Epithelial cell of esophagus (primary cell): ENCODE results near the gene PFKFB3.
A peak's percentile ranks its signal among the peaks of the same experiment; 100 is the strongest.

Source experiments
- DNase-seq: peaks from one replicate; pipeline ENCODE4 v3.0.0; 2010; ENCODE audit warnings: low read depth
- H3K4me3 ChIP-seq: 2 replicates; pipeline ENCODE4 v1.5.1; 2011; ENCODE audit warnings: mild to moderate bottlenecking, low read length, control low read depth
- CTCF ChIP-seq: IDR thresholded peaks from 2 replicates; pipeline ENCODE4 v1.5.1; 2011; ENCODE audit warnings: low read depth, mild to moderate bottlenecking, low read length, control low read depth, inconsistent platforms; ENCODE audit not compliant: insufficient read depth; ENCODE audit errors: missing control alignments

The PFKFB3 gene

DNA sequence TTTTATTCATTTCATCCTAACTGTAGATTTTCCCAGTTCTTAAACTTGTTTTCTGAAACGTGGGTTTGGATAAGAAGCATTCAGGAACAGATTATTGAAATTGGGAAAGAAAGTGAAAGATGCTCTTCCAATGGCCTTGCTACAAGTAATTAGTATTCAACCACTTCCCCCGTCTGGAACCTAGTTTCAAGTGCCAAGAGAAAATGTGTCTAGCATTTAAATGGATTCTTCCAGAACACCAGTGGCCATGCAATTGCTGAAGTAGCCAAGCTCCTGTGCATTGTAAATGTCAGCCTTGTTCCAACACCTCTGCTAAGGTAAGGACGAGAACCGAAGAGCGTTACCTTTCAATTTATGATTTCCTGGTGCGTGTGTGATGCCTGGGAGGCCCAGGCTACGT lies 68.2 kb downstream of the PFKFB3 start:
- no peak for TF ChIP-seq CTCF
- DNase-seq: no peak
- no peak overlapping the region for H3K4me3 ChIP-seq

DNA sequence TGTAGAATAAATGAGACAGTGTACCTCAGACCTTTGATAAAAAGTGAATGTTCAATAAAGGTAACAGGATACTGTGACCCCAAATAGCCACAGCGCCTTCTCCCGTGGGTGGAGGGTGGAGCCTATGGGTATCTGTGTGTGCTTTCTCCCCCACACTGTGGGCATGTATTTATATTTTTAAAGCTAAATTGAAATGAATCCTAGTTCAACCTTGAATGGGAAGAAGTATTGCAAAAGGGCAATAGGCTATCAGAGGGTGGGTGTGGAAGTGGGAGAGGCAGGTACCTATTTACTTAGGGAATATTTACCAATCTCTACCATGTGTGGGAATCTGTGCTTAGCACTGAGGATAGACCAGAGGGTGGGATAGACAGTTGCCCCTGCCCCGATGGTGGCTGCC lies 68.9 kb downstream of the PFKFB3 start:
- no peak for DNase-seq
- no peak for TF ChIP-seq CTCF
- H3K4me3 ChIP-seq: no peak overlapping the region

GRCh38 chr10:6272126-6272525 lies 69.4 kb downstream of the PFKFB3 start:
- TF ChIP-seq CTCF: no peak
- DNase-seq: no peak
- H3K4me3 ChIP-seq: no peak overlapping the region

DNA sequence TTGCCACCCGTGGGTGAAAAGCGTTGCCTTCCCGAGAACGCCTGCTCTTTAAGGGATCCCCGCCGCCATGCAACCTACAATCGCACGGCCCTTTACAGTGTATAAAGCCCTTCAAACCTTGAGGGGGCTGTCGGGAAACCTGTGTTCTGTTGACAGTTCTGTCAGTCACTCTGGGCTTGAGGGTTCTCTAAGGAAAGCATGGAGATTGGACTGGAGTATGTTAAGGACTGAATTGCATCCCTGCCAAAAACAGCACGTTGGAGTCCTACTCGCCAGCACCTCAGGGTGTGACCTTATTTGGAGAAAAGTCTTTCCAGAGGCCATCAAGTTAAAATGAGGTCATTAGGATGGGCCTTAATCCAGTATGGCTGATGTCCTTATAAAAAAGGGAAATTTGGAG lies 70.6 kb downstream of the PFKFB3 start:
- no peak overlapping the region for H3K4me3 ChIP-seq
- TF ChIP-seq CTCF: no peak
- DNase-seq: no peak

DNA sequence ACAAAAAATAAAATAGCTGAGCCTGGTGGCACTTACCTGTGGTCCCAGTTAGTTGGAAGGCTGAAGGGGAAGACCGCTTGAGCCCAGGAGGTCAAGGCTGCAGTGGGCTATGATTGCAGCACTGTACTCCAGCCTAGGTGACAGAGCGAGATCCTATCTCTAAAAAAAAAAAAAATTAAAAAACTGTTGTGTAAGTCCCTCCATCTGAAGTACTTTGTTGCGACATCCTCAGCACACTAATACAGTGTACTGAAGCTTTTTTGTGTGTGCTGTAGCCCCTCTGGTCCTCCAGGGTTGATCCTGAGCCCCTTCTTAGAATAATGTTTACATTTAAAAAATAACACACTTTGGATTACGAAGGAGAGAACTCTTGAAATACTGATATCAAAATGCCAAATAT lies 71.3 kb downstream of the PFKFB3 start:
- no peak for TF ChIP-seq CTCF
- no peak overlapping the region for H3K4me3 ChIP-seq
- DNase-seq: peak; percentile 47

DNA sequence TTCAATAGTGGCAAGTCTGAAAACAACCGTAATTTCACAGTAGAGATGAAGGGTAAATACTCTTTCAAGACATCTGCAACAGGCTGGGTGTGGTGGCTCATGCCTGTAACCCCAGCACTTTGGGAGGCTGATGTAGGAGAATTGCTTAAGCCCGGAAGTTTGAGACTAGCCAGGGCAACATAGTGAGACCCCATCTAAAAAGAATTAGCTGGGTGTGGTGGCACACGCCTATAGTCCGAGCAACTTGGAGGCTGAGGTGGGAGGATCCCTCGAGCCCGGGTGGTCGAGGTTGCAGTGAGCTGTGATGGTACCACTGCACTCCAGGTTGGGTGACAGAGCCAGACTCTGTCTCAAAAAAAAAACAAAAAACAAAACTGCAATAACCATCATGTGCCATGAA lies 71.8 kb downstream of the PFKFB3 start:
- H3K4me3 ChIP-seq: no peak overlapping the region
- no peak for DNase-seq
- TF ChIP-seq CTCF: no peak
